GM10266 (cell line): ENCODE measurements around the gene ZNF507.

ENCODE experiments used
- DNase-seq: peaks from one replicate; pipeline ENCODE4 v3.0.0; 2012; ENCODE audit errors: extremely low spot score
- CTCF ChIP-seq: IDR thresholded peaks from 2 replicates; pipeline ENCODE4 v1.5.1; 2012; ENCODE audit warnings: mild to moderate bottlenecking, low read depth; ENCODE audit not compliant: control insufficient read depth, insufficient read depth; ENCODE audit errors: missing control alignments

ZNF507 gene

GRCh38 chr19:32403291-32403995 is 58.0 kb downstream of the ZNF507 start:
- no peak for DNase-seq
- TF ChIP-seq CTCF = no peak

GRCh38 chr19:32404213-32404932 is 59.0 kb downstream of the ZNF507 start:
- no peak for DNase-seq
- no peak for TF ChIP-seq CTCF

- TF ChIP-seq CTCF = no peak
- peak; percentile 22 for DNase-seq
These were observed 59.6 kb downstream of the ZNF507 start for GRCh38 chr19:32404933-32405430.

- peak; percentile 97 for DNase-seq
- no peak for TF ChIP-seq CTCF
These were observed 60.2 kb downstream of the ZNF507 start, which contains the start of gene DPY19L3 for GRCh38 chr19:32405431-32406160. Gene DPY19L3, plus strand, starts transcription at chr19:32405770. Its CDS starts 2,484 bp downstream, at chr19:32408254.

- no peak for TF ChIP-seq CTCF
- DNase-seq = no peak
These were observed 61.0 kb downstream of the ZNF507 start for GRCh38 chr19:32406161-32407003.
